ENCODE measurements around the gene ABCA7. TPM values are rescaled to one million over a fixed set of nuclear protein-coding genes. Genes with fewer than 3 reads are reported as not detected.

Gene ABCA7
- total RNA-seq, 1 experiment from 2014 or later, result 91.4 TPM

- ChIA-PET CTCF (no interaction called here), RAD21 (ENCODE audit: low non-redundant PET in 1 of 2, low total read pairs in 2 of 2, uncharacterized antibody in 2 of 2, unreplicated experiment in 2 of 2) (no interaction called here), POLR2A (no interaction called here)
- Histone ChIP-seq H3K9ac (ENCODE audit: low read length) (peak overlapping the region; percentile 99), H3K4me2 (ENCODE audit: low read length) (peak overlapping the region; percentile 55), H3K27ac (ENCODE audit: low read depth, low read length) (peak overlapping the region; percentile 86), H3K4me1 (ENCODE audit: control insufficient read depth in 1 of 2, insufficient read depth in 2 of 2, low read length in 2 of 2) (peaks cover 37 to 48% of the 10 kb centered on the region in 2 experiments), H2AFZ (ENCODE audit: low read depth, low read length, poor library complexity, severe bottlenecking) (no peak overlapping the region), H3K9me3 (ENCODE audit: control insufficient read depth in 1 of 2, insufficient read depth in 1 of 2, low read depth in 1 of 2, low read length in 2 of 2) (no peaks in the 10 kb centered on the region), H3K9me2 (ENCODE audit: insufficient read depth) (no peaks in the 10 kb centered on the region), H3K4me3 (replicated peaks in 1 of 2; ENCODE audit: low read depth in 1 of 2, low read length in 2 of 2) (peak overlapping the region; percentile 13 to 15; a peak in 2 of 4 replicates), H3K27me3 (ENCODE audit: insufficient read depth, low read length) (no peaks in the 10 kb centered on the region), H3K79me2 (ENCODE audit: insufficient read depth, low read length) (peaks cover 81% of the 10 kb centered on the region), H4K20me1 (ENCODE audit: insufficient read depth) (no peaks in the 10 kb centered on the region; the same call in 1 of the 2 replicates), H3K36me3 (ENCODE audit: control insufficient read depth in 1 of 2, insufficient read depth in 2 of 2, low read length in 2 of 2) (peaks cover 4 to 16% of the 10 kb centered on the region in 2 experiments; a peak in 2 of 4 replicates)
- no peak for DNase-seq (ENCODE audit: low read depth, low spot score)
- TF ChIP-seq ZFX (IDR thresholded peaks at IDR 0.05), result no peak
- TF ChIP-seq CBX3 (IDR thresholded peaks at IDR 0.05; ENCODE audit: low read depth), result no peak
- TF ChIP-seq TCF7L2 (IDR thresholded peaks at IDR 0.05; ENCODE audit: borderline replicate concordance, extremely low read depth, insufficient read depth, insufficient read length), result no peak
- TF ChIP-seq YY1 (IDR thresholded peaks at IDR 0.05; ENCODE audit: extremely low read depth, insufficient replicate concordance, low read depth, low read length), result no peak
- TF ChIP-seq FOSL1 (IDR thresholded peaks at IDR 0.05; ENCODE audit: low read depth), result no peak
- no peak for TF ChIP-seq ELF1 (IDR thresholded peaks at IDR 0.05; ENCODE audit: borderline replicate concordance, low read depth)
- no peak for TF ChIP-seq EGR1 (IDR thresholded peaks at IDR 0.05; ENCODE audit: low read depth)
- no peak for TF ChIP-seq SRF (IDR thresholded peaks at IDR 0.05; ENCODE audit: low read depth)
- TF ChIP-seq SP1 (IDR thresholded peaks at IDR 0.05; ENCODE audit: low read depth), result no peak
- no peak for TF ChIP-seq CTCF (IDR thresholded peaks at IDR 0.05 in 2 of 3, conservative IDR thresholded peaks at IDR 0.05 in 1 of 3; ENCODE audit: borderline replicate concordance in 1 of 3, insufficient read depth in 1 of 3, low read depth in 2 of 3, low read length in 2 of 3)
- no peak for TF ChIP-seq POLR2A (IDR thresholded peaks at IDR 0.05; ENCODE audit: borderline replicate concordance, extremely low read depth, insufficient read depth, insufficient read length)
- TF ChIP-seq EZH2 (IDR thresholded peaks at IDR 0.05), result no peak
- no peak for TF ChIP-seq ATF3 (IDR thresholded peaks at IDR 0.05)
- BruUV-seq (replicated peaks), result no TSS peak
- intact Hi-C loops (cut with micrococcal nuclease), result no loop called here
- ATAC-seq, result peak; percentile 20
Observed at GRCh38 chr19:1017115-1017905, 22.6 kb upstream of the ABCA7 start.

Data from HCT116 (cell line).